ENCODE measurements around the gene CENPW.

The CENPW gene

DNA sequence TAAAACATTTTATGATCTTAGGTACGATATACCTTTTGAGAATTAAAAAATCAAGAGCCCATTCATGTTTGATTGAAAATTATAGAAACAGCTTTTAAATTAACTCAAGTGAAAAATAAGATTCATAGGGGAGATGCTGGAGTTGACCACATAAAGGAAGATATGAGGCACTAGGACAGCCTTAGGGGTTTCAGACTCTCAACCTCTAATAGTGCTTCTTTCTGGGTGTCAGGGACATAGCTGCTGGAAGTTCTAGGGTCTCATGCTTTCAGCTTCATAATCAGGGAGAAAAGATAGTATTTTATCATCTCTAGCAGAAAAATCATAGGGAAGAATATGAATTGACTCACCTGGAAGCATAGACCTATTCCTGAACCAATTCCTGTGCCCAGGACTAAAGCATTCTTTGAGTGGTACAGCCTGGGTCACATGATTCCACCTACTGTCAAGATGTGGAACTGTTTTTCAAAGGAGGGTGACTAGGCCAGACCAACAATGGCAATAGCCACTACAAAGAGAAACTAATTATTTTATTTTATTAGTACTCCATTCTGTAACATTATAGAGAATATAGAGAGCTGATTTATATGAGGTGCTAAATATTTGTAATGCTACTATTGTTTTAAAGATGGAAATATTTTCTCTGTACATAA, 27.8 kb upstream of the CENPW start:
- DNase-seq (ENCODE audit: low read depth in 1 of 2, low spot score in 1 of 2) = peak in 1 of 2 experiments; percentile 7
- Histone ChIP-seq H3K27ac (replicated peaks) (no peak overlapping the region), H3K27me3 (ENCODE audit: insufficient read depth, poor library complexity, severe bottlenecking) (no peaks in the 10 kb centered on the region), H3K4me3 (replicated peaks; ENCODE audit: insufficient read depth, low read length) (no peak overlapping the region)
- TF ChIP-seq, protein P1, sequence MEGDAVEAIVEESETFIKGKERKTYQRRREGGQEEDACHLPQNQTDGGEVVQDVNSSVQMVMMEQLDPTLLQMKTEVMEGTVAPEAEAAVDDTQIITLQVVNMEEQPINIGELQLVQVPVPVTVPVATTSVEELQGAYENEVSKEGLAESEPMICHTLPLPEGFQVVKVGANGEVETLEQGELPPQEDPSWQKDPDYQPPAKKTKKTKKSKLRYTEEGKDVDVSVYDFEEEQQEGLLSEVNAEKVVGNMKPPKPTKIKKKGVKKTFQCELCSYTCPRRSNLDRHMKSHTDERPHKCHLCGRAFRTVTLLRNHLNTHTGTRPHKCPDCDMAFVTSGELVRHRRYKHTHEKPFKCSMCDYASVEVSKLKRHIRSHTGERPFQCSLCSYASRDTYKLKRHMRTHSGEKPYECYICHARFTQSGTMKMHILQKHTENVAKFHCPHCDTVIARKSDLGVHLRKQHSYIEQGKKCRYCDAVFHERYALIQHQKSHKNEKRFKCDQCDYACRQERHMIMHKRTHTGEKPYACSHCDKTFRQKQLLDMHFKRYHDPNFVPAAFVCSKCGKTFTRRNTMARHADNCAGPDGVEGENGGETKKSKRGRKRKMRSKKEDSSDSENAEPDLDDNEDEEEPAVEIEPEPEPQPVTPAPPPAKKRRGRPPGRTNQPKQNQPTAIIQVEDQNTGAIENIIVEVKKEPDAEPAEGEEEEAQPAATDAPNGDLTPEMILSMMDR (IDR thresholded peaks at IDR 0.05; ENCODE audit: insufficient read depth, low read length) = peak; percentile 9
- no peak for TF ChIP-seq POLR2AphosphoS5 (IDR thresholded peaks at IDR 0.05; ENCODE audit: low read depth)

DNA sequence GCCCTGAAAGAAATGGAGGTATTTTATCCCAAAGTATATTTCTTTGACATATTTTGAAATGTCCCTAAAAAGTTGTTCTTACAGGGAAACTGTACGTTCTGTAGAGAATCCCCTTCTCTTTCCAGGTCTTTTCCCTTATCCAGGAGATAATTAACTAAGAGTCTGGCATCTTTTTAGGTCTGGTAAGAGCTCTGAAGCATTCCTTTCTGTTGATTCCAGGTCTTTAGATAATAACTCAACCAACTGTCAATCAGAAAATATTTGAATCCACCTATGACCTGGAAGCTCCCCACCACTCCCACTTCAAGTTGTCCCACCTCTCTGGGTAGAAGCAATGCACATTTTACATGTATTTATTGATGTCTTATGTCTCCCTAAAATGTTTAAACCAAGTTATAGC, 26.0 kb upstream of the CENPW start:
- TF ChIP-seq, protein P2, sequence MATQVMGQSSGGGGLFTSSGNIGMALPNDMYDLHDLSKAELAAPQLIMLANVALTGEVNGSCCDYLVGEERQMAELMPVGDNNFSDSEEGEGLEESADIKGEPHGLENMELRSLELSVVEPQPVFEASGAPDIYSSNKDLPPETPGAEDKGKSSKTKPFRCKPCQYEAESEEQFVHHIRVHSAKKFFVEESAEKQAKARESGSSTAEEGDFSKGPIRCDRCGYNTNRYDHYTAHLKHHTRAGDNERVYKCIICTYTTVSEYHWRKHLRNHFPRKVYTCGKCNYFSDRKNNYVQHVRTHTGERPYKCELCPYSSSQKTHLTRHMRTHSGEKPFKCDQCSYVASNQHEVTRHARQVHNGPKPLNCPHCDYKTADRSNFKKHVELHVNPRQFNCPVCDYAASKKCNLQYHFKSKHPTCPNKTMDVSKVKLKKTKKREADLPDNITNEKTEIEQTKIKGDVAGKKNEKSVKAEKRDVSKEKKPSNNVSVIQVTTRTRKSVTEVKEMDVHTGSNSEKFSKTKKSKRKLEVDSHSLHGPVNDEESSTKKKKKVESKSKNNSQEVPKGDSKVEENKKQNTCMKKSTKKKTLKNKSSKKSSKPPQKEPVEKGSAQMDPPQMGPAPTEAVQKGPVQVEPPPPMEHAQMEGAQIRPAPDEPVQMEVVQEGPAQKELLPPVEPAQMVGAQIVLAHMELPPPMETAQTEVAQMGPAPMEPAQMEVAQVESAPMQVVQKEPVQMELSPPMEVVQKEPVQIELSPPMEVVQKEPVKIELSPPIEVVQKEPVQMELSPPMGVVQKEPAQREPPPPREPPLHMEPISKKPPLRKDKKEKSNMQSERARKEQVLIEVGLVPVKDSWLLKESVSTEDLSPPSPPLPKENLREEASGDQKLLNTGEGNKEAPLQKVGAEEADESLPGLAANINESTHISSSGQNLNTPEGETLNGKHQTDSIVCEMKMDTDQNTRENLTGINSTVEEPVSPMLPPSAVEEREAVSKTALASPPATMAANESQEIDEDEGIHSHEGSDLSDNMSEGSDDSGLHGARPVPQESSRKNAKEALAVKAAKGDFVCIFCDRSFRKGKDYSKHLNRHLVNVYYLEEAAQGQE (IDR thresholded peaks at IDR 0.05; ENCODE audit: insufficient replicate concordance, low read depth) = no peak
- no peak for TF ChIP-seq GABPA (IDR thresholded peaks at IDR 0.05; ENCODE audit: low read depth)
- TF ChIP-seq, protein P1 (IDR thresholded peaks at IDR 0.05; ENCODE audit: insufficient read depth, low read length) = no peak
- no peak for TF ChIP-seq SPI1 (IDR thresholded peaks at IDR 0.05; ENCODE audit: borderline replicate concordance, low read depth)
- TF ChIP-seq POLR2AphosphoS5 (IDR thresholded peaks at IDR 0.05; ENCODE audit: low read depth) = no peak
- Histone ChIP-seq H3K27ac (replicated peaks) (no peak overlapping the region), H3K27me3 (ENCODE audit: insufficient read depth, poor library complexity, severe bottlenecking) (no peaks in the 10 kb centered on the region), H3K4me3 (replicated peaks; ENCODE audit: insufficient read depth, low read length) (no peak overlapping the region)
- DNase-seq (ENCODE audit: low read depth in 1 of 2, low spot score in 1 of 2) = no peak

DNA sequence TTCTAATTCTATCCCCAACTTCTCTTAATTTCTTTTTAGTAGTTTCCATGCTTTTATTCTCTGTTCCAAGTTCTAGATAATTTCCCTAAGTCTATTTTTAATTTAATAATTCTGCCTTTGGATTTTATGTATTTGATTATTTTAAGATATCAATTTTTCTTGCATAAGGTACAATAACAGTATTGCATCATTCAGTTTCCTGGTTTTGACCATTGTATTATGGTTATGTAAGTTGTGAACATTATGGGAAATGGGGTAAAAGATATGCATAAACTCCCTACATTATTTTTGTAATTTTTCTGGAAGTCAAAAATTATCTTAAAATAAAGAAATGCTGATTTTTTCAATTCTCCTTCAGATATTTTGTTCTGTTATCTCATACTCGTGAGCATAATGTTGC, 21.1 kb upstream of the CENPW start:
- TF ChIP-seq, protein P2 (IDR thresholded peaks at IDR 0.05; ENCODE audit: insufficient replicate concordance, low read depth) = no peak
- TF ChIP-seq GABPA (IDR thresholded peaks at IDR 0.05; ENCODE audit: low read depth) = no peak
- TF ChIP-seq, protein P1 (IDR thresholded peaks at IDR 0.05; ENCODE audit: insufficient read depth, low read length) = no peak
- no peak for TF ChIP-seq SPI1 (IDR thresholded peaks at IDR 0.05; ENCODE audit: borderline replicate concordance, low read depth)
- TF ChIP-seq POLR2AphosphoS5 (IDR thresholded peaks at IDR 0.05; ENCODE audit: low read depth) = no peak
- no peak for DNase-seq (ENCODE audit: low read depth in 1 of 2, low spot score in 1 of 2)
- Histone ChIP-seq H3K27me3 (ENCODE audit: insufficient read depth, poor library complexity, severe bottlenecking) (no peaks in the 10 kb centered on the region), H3K4me3 (replicated peaks; ENCODE audit: insufficient read depth, low read length) (no peak overlapping the region), H3K27ac (replicated peaks) (no peak overlapping the region)

DNA sequence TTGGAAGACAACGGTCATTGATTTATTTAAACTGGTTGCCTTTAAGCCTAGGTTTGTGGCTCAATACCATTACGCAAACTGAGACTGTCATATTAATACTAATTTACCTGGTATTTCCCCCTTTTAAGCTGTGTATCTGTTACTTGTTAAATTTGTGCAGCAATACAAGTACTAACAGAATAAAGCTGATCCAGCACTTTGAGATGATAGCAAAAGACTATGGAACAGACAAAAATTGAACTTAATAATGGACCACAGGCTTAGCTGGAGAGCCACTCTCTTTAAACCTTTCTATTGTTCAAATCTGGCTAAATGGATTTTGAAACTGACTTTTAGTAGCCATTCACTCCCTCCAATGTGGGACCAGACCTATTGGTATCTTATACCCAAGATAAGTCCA, 6.2 kb upstream of the CENPW start:
- H3K27me3 ChIP-seq (ENCODE audit: insufficient read depth, poor library complexity, severe bottlenecking) = no peaks in the 10 kb centered on the region
- no peak overlapping the region for H3K4me3 ChIP-seq (replicated peaks; ENCODE audit: insufficient read depth, low read length)
- TF ChIP-seq, protein P2 (IDR thresholded peaks at IDR 0.05; ENCODE audit: insufficient replicate concordance, low read depth) = no peak
- TF ChIP-seq, protein P1 (IDR thresholded peaks at IDR 0.05; ENCODE audit: insufficient read depth, low read length) = no peak
- no peak overlapping the region for H3K27ac ChIP-seq (replicated peaks)
- no peak for DNase-seq (ENCODE audit: low read depth in 1 of 2, low spot score in 1 of 2)
